Muscle layer of colon (tissue), 2 donors: Measurements from ENCODE around the gene PRIMA1.
"Not testable (repeated sequence)": the region's sequence is repeated elsewhere in the genome, so short reads cannot be mapped to it uniquely, and the experiment has no call there.

Source experiments
- H3K27ac ChIP-seq: one replicate; pipeline ENCODE4 v1.7.0; 2013; ENCODE audit warnings: low read depth, mild to moderate bottlenecking, low read length, moderate library complexity
- H3K27me3 ChIP-seq, 2 donors: one replicate each; pipeline ENCODE4 v1.7.0; 2013; ENCODE audit warnings: low read length in 2 of 2, mild to moderate bottlenecking in 2 of 2; ENCODE audit not compliant: insufficient read depth in 2 of 2, control insufficient read depth in 1 of 2
- H3K36me3 ChIP-seq: one replicate; pipeline ENCODE4 v1.7.0; 2013; ENCODE audit warnings: mild to moderate bottlenecking, low read length; ENCODE audit not compliant: insufficient read depth
- H3K4me1 ChIP-seq: one replicate; pipeline ENCODE4 v1.7.0; 2013; ENCODE audit warnings: mild to moderate bottlenecking, low read length; ENCODE audit not compliant: insufficient read depth
- H3K4me3 ChIP-seq, 2 donors: one replicate each; pipeline ENCODE4 v1.7.0; 2013; ENCODE audit warnings: low read length in 2 of 2, low read depth in 1 of 2, mild to moderate bottlenecking in 1 of 2, moderate library complexity in 1 of 2
- H3K9ac ChIP-seq: one replicate; pipeline ENCODE4 v1.7.0; 2013; ENCODE audit warnings: low read length
- H3K9me3 ChIP-seq: one replicate; pipeline ENCODE4 v1.7.0; 2013; ENCODE audit warnings: mild to moderate bottlenecking, low read length
- donor health status: abdominal sarcoma.
- donor health status: Adenocarcinoma of cecum.

The PRIMA1 gene

GRCh38 chr14:93811676-93812075 lies 23.4 kb upstream of the PRIMA1 start:
- H3K9ac ChIP-seq: no peak overlapping the region
- H3K4me1 ChIP-seq: no peaks in the 10 kb centered on the region
- H3K27me3 ChIP-seq: no peaks in the 10 kb centered on the region
- no peaks in the 10 kb centered on the region for H3K9me3 ChIP-seq
- H3K27ac ChIP-seq: no peak overlapping the region
- no peaks in the 10 kb centered on the region for H3K36me3 ChIP-seq
- no peak overlapping the region for H3K4me3 ChIP-seq

DNA sequence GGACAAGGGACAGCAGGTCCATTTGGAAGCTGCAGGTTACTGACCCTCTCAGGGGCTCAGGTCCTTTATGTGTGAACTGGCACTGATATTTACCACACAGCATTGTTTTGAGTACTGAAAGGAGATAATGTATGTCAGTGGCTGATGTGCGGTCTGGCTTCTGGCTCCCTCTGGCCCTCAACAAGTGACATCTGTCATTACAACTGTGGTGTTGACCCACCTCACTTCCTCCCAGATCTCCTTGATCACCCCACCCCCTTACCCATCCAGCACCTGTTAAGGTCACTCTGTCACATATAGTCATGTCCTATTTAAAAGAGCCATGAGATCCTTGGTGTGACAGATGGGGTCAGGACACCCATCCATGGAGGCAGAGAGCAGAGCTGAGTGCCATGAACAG lies 22.7 kb upstream of the PRIMA1 start:
- no peaks in the 10 kb centered on the region for H3K4me1 ChIP-seq
- H3K4me3 ChIP-seq: no peak overlapping the region
- no peak overlapping the region for H3K27ac ChIP-seq
- H3K9ac ChIP-seq: no peak overlapping the region
- H3K27me3 ChIP-seq: no peaks in the 10 kb centered on the region
- no peaks in the 10 kb centered on the region for H3K36me3 ChIP-seq
- H3K9me3 ChIP-seq: no peaks in the 10 kb centered on the region

GRCh38 chr14:93809491-93810420 lies 21.5 kb upstream of the PRIMA1 start:
- not testable (repeated sequence) for H3K4me1 ChIP-seq, H3K27ac ChIP-seq, H3K9me3 ChIP-seq, H3K27me3 ChIP-seq, H3K4me3 ChIP-seq, H3K36me3 ChIP-seq, H3K9ac ChIP-seq

DNA sequence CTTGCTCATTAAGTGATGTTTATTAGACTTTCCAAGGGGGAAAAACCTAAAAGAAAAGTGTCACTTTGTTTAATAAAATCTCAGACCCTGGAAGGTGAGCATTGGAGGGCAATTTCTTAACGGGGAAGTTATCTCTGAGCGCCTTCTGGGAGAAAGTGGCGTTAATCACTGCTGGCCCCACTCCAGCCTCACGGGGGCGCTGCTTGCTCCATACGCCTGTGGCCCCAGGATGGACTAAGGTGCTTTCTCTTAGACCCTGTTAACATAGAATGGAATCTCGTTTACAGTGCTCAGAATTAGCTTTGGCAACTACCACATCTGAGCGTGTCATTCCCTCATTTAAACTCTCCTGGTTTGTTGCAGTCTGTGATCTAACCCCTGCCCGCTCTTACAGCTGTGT lies 16.4 kb upstream of the PRIMA1 start:
- no peak overlapping the region for H3K4me3 ChIP-seq
- H3K9me3 ChIP-seq: no peaks in the 10 kb centered on the region
- peaks cover 40% of the 10 kb centered on the region for H3K4me1 ChIP-seq
- no peak overlapping the region for H3K27ac ChIP-seq
- H3K27me3 ChIP-seq: no peaks in the 10 kb centered on the region
- no peak overlapping the region for H3K9ac ChIP-seq
- no peaks in the 10 kb centered on the region for H3K36me3 ChIP-seq

GRCh38 chr14:93803408-93804318 lies 15.4 kb upstream of the PRIMA1 start:
- Histone ChIP-seq H3K27me3 (no peaks in the 10 kb centered on the region), H3K27ac (peak overlapping the region; percentile 32), H3K9ac (no peak overlapping the region)

DNA sequence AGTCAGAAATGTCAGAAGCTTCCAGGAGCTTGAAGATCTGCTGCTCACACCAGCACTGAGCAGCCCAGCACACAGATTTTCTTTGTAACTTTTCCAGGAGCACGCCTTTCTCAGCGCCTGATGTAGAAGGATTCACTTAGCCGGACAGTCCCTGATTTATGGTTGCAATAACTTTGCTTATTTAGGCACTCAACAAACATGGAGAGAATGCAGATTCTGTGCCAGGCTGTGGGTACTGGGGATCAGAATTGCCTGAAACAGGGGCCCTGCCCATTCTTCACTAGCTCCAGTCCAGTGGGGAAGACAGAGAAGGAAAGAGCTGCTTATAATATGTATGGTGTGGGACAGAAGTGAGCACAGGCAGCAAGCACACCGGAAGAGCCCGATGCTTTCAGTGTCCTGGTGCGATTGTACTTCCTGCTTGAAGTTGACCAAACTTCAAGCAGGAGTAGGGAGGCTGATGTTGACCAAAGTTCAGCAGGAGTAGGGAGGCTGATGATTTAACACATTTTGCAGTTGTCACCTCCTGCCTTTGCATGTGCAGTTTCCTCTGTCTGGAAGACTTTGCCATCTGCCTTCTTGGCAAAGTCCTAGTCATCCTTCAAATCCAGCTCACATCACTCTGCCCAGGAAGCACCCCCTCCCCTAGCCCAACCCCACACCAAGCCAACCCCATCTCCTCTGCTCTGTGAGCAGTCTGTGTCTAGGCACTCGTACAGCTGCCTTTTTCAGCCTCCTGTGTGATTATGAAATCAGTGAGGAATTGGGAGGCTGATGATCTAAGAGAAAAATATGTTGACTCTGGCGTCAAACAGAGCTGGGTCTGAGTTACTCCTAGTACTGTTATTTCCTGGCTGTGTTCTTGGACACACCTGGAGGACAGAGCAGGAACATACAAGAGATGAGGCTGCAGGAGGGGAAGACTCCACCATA lies 12.0 kb upstream of the PRIMA1 start:
- Histone ChIP-seq H3K4me3 (peak overlapping the region in 1 of 2 donors; percentile 15), H3K36me3 (no peaks in the 10 kb centered on the region), H3K4me1 (peaks cover 55% of the 10 kb centered on the region), H3K27ac (peak overlapping the region; percentile 57), H3K27me3 (no peaks in the 10 kb centered on the region), H3K9me3 (no peaks in the 10 kb centered on the region), H3K9ac (no peak overlapping the region)

More at GRCh38 chr14:93803408-93804318, 15.4 kb upstream of the PRIMA1 start:
- Histone ChIP-seq H3K4me3 (no peak overlapping the region), H3K9me3 (no peaks in the 10 kb centered on the region), H3K4me1 (peaks cover 50% of the 10 kb centered on the region), H3K36me3 (no peaks in the 10 kb centered on the region)

- H3K4me3 ChIP-seq: no peak overlapping the region
- H3K9ac ChIP-seq: no peak overlapping the region
- H3K27me3 ChIP-seq: no peaks in the 10 kb centered on the region
- peaks cover 55% of the 10 kb centered on the region for H3K4me1 ChIP-seq
- no peaks in the 10 kb centered on the region for H3K9me3 ChIP-seq
- peak overlapping the region; percentile 57 for H3K27ac ChIP-seq
- H3K36me3 ChIP-seq: no peaks in the 10 kb centered on the region
Measured at GRCh38 chr14:93799617-93799988, 11.3 kb upstream of the PRIMA1 start.

DNA sequence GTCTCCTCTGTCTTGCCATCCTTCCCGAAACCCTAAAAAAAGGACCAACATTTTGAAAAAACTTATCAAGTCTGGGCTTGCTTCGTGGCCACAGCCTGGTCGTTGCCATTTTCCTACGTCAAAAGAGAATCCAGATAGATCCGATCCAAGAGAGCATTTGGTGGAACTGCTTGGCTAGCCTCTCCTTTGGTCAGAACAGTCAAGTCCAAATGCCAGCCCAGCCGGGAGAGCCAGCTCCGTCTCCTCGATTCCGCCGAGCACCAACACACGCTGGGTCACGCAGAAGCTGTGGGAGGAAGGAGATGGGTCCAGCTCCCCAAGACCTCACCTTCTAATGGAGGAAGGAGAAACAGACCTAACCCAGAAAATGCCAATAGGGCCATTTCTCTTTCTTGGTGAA lies 9.3 kb upstream of the PRIMA1 start:
- H3K27ac ChIP-seq: no peak overlapping the region
- H3K4me1 ChIP-seq: peaks cover 43% of the 10 kb centered on the region
- H3K9ac ChIP-seq: no peak overlapping the region
- no peaks in the 10 kb centered on the region for H3K27me3 ChIP-seq
- no peak overlapping the region for H3K4me3 ChIP-seq
- H3K9me3 ChIP-seq: no peaks in the 10 kb centered on the region
- H3K36me3 ChIP-seq: no peaks in the 10 kb centered on the region

DNA sequence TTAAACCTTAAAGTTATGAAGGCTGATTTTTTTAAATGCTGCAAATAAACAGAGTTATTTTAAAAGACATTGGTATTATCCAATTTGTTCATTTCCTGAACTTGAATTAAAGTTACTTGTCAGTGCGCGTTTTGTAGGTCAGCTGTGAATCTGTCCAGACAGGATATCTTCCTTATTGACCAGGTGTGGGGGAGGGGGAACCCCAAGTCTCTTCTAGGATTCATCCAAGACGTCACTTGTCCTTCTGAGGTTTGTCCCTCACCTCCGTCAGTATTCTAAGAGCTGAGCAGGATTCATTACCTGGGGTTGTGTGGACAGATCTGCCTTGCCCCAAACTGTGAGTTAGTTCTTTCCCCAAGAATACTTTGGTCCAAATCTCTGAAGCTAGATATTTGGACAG lies 8.8 kb upstream of the PRIMA1 start:
- Histone ChIP-seq H3K36me3 (no peaks in the 10 kb centered on the region), H3K4me1 (peaks cover 43% of the 10 kb centered on the region), H3K27ac (no peak overlapping the region), H3K27me3 (no peaks in the 10 kb centered on the region), H3K9me3 (no peaks in the 10 kb centered on the region), H3K4me3 (no peak overlapping the region), H3K9ac (no peak overlapping the region)

DNA sequence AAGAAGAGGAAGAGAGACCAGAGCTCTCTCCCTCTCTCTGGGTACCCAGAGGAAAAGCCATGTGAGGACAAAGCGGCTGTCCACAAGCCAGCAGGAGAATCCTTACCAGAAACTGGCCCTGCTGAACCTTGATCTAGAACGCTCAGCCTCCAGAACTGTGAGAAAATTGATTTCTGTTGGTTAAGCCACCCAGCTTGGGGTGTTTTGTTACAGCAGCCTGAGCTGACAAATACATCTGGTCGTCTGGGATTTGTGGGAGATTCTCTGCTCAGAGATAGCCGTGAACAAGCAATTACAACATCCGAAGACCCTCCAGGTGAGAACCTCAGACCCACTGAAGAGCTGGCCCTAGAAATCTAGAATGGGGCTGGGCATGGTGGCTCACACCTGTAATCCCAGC lies 6.5 kb upstream of the PRIMA1 start:
- Histone ChIP-seq H3K36me3 (no peaks in the 10 kb centered on the region), H3K4me1 (peaks cover 33% of the 10 kb centered on the region), H3K9me3 (no peaks in the 10 kb centered on the region), H3K4me3 (no peak overlapping the region), H3K9ac (no peak overlapping the region), H3K27me3 (no peaks in the 10 kb centered on the region), H3K27ac (no peak overlapping the region)
